ENCODE results near the gene ZNF512B.
"Not testable (repeated sequence)": the region's sequence is repeated elsewhere in the genome, so short reads cannot be mapped to it uniquely, and the experiment has no call there.

ZNF512B gene

DNA sequence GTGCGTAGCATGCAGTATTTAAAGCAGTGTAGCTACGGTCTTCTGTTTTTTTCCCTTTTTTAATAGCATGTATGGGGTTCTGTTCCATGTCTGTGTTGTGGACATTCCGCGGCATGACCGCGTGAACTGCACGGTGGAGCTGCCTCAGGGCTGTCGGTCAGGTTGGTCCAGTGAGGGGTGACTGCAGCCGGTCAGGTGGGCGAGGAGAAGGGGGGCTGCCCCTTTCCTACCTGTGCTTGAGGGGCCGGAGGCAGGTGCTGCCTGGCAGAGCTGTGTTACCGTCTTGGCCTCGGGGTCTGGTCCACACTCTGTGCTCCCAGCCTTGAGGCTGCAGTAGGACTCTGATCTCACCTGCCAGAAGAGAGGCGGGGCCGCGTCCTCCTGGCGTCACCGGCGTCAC is 38.0 kb downstream of the ZNF512B start:
- DNase-seq (ENCODE audit: low read depth, low spot score) = no peak
- TF ChIP-seq, protein P1, sequence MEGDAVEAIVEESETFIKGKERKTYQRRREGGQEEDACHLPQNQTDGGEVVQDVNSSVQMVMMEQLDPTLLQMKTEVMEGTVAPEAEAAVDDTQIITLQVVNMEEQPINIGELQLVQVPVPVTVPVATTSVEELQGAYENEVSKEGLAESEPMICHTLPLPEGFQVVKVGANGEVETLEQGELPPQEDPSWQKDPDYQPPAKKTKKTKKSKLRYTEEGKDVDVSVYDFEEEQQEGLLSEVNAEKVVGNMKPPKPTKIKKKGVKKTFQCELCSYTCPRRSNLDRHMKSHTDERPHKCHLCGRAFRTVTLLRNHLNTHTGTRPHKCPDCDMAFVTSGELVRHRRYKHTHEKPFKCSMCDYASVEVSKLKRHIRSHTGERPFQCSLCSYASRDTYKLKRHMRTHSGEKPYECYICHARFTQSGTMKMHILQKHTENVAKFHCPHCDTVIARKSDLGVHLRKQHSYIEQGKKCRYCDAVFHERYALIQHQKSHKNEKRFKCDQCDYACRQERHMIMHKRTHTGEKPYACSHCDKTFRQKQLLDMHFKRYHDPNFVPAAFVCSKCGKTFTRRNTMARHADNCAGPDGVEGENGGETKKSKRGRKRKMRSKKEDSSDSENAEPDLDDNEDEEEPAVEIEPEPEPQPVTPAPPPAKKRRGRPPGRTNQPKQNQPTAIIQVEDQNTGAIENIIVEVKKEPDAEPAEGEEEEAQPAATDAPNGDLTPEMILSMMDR (IDR thresholded peaks at IDR 0.05; ENCODE audit: insufficient read depth, low read length, missing control alignments) = no peak
- CTCF ChIA-PET = no interaction called here
- no peak overlapping the region for H3K4me3 ChIP-seq (ENCODE audit: low read depth, low read length)
- POLR2A ChIA-PET = no interaction called here

DNA sequence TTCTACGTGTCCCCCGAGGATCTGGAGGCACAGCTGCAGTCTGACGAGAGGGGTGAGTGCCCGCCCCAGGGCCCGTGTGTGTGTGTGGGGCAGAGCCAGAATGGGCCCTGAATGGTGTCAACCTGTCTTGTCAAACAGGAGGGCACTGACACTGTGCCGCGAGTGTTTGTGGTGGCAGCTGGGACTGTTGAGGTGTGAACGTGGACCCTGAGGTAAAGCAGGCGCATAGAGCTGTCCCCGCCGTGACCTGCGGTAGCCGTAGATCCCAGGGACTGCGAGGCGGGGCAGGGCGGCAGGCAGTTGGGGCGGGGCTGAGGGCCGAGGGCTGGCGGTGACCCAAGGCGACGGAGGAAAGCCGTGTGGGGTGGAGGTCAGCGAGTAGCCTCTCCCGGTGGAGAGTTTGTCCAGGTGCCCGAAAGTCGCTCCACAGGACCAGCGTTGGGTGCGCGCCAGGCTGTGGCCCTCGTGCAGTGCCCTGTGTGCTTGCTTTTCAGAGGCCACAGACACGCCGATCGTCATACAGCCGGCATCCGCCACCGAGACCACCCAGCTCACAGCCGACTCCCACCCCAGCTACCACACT is 38.7 kb downstream of the ZNF512B start:
- ChIA-PET POLR2A (no interaction called here), CTCF (no interaction called here)
- TF ChIP-seq, protein P1 (IDR thresholded peaks at IDR 0.05; ENCODE audit: insufficient read depth, low read length, missing control alignments) = no peak
- H3K4me3 ChIP-seq (ENCODE audit: low read depth, low read length) = no peak overlapping the region
- no peak for DNase-seq (ENCODE audit: low read depth, low spot score)

DNA sequence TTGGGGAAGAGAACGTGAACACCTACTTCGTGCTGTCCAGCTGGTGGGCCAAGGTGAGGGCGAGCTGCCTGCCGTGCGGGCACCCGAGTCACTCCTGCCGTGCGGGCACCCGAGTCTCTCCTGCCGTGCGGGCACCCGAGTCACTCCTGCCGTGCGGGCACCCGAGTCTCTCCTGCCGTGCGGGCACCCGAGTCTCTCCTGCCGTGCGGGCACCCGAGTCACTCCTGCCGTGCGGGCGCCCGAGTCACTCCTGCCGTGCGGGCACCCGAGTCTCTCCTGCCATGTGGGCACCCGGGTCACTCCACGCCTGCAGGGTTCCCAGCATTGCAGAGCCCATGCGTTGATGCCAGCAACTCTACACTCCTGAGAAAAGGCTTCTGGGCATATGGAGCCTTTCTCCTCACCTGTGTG is 40.3 kb downstream of the ZNF512B start:
- CTCF ChIA-PET; POLR2A ChIA-PET; DNase-seq (ENCODE audit: low read depth, low spot score); H3K4me3 ChIP-seq (ENCODE audit: low read depth, low read length): not testable (repeated sequence)

DNA sequence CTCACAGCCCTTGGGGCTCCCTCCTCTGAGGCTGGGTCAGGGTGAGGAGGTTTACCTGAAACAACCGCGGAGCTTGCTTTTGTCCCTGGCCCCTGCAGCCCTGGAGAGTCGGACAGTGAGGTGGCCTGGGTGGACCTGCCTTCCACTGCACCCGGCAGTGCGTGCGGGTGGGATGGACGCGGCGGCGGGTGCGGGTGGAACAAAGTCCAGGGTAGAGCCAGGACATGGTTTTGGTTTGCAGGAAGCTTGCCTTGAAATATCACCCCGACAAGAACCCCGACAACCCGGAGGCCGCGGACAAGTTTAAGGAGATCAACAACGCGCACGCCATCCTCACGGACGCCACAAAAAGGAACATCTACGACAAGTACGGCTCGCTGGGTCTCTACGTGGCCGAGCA is 40.7 kb downstream of the ZNF512B start:
- H3K4me3 ChIP-seq (ENCODE audit: low read depth, low read length) = no peak overlapping the region
- TF ChIP-seq, protein P1 (IDR thresholded peaks at IDR 0.05; ENCODE audit: insufficient read depth, low read length, missing control alignments) = no peak
- no peak for DNase-seq (ENCODE audit: low read depth, low spot score)
- CTCF ChIA-PET = no interaction called here
- POLR2A ChIA-PET = no interaction called here

DNA sequence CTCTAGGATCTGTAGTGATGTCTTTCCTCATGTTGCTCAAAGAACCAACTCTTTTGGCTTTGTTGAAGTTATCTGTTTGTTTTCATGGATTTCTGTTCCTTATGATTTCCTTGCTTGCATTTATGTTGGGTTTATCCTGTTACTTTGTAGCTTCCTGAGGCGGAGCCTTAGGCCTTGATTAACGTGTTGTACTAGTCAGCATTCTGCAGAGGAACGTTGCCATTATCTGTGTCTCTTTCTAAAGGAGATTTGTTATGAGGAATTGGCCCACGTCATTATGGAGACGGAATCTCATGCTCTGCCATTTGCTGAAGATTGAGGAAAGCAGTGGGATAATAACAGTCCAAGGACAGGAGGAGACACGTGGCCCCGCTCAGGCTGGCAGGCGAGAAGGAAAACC is 43.4 kb downstream of the ZNF512B start:
- TF ChIP-seq, protein P1 (IDR thresholded peaks at IDR 0.05; ENCODE audit: insufficient read depth, low read length, missing control alignments) = no peak
- H3K4me3 ChIP-seq (ENCODE audit: low read depth, low read length) = no peak overlapping the region
- POLR2A ChIA-PET = no interaction called here
- CTCF ChIA-PET = interaction anchor here (1.3 to 2.0 kb wide), 3 partner anchors 14 to 17 kb away, joined by 3 to 7 read pairs (median 3); no protein-coding TSS in a partner anchor
- no peak for DNase-seq (ENCODE audit: low read depth, low spot score)

DNA sequence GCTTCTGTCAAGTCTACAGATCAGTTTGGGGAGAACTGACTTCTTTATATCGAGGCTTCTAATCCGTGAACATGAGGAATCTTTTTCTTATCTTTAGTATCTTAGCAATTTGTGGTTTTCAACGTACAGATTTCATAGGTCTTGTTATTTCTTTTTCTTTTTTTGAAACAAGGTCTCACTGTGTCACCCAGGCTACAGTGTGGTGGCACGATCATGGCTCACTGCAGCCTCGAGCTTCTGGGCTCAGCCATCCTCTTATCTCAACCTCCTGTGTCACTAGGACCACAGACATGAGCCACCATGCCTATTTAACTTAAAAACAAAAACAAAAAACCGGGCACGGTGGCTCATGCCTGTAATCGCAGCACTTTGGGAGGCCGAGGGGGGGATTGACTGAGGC is 45.5 kb downstream of the ZNF512B start:
- DNase-seq (ENCODE audit: low read depth, low spot score) = no peak
- POLR2A ChIA-PET = no interaction called here
- no peak overlapping the region for H3K4me3 ChIP-seq (ENCODE audit: low read depth, low read length)
- TF ChIP-seq, protein P1 (IDR thresholded peaks at IDR 0.05; ENCODE audit: insufficient read depth, low read length, missing control alignments) = no peak
- CTCF ChIA-PET = no interaction called here

DNA sequence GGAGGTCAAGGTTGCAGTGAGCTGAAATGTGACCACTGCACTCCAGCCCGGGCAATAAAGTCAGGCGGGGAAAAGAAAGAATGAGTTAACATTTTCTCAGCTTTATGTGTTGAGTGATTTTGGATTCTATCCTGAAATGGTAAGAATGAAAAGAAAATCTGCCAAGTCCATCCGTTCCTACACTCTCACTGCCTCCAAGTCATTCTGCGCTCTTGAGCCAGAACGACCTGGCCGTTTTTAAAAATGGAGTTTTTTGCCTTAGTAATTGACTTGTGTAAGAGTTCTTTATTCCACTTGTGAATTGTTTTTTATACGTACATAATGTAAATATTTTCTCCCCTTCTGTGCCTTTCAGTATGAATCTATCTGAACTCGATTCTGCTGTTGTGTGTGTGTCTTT is 46.1 kb downstream of the ZNF512B start:
- POLR2A ChIA-PET = no interaction called here
- no peak overlapping the region for H3K4me3 ChIP-seq (ENCODE audit: low read depth, low read length)
- CTCF ChIA-PET = interaction anchor here (0.6 to 1.6 kb wide), 4 partner anchors 10 to 385 kb away, joined by 3 to 5 read pairs (median 4); no protein-coding TSS in a partner anchor
- TF ChIP-seq, protein P1 (IDR thresholded peaks at IDR 0.05; ENCODE audit: insufficient read depth, low read length, missing control alignments) = no peak
- no peak for DNase-seq (ENCODE audit: low read depth, low spot score)

Data from AG04449 (cell line).